HepG2 (cell line): ENCODE results near the gene DCUN1D2. TPM values are rescaled to one million over a fixed set of nuclear protein-coding genes. Genes with fewer than 3 reads are reported as not detected.
A peak's percentile ranks its signal among the peaks of the same experiment; 100 is the strongest.

Source experiments
- ATAC-seq: fragments of 200-7000 bp; cut with Tn5 transposase; 3 replicates; pipeline ENCODE4 v1.9.1; 2020; ENCODE audit warnings: mild to moderate bottlenecking, moderate library complexity
- BruUV-seq: library from RNA; stranded (reverse); fragments of 400-500 nt; replicated peaks from 2 replicates; lab custom pipeline; 2021; lab: Mats Ljungman, UMichigan
- CTCF ChIA-PET: fragments of 300-600 bp; formaldehyde crosslinking; extraction: SDS; loops from one replicate; lab custom pipeline; 2021; ENCODE audit warnings: low total read pairs, inconsistent platforms, low intra/inter-chr PET ratio; lab: Yijun Ruan, JAX
- POLR2A ChIA-PET: fragments of 350-600 bp; sonication (Branson Sonifier 250); formaldehyde crosslinking; loops from one replicate; lab custom pipeline; 2020; ENCODE audit warnings: antibody characterized with exemption, inconsistent platforms; lab: Yijun Ruan, JAX
- DNase-seq: peaks from one replicate; pipeline ENCODE4 v3.0.0-alpha.2; 2015; ENCODE audit warnings: low spot score
- FAIRE-seq: peaks from 3 replicates; lab custom pipeline; 2011; peaks lifted over from hg19 to GRCh38; lab: Jason Lieb, UNC
- H2AFZ ChIP-seq: one replicate; pipeline ENCODE4 v1.6.1; 2011; ENCODE audit warnings: low read length, inconsistent platforms
- H3K27ac ChIP-seq: fragments of 300-600 bp; 3 replicates; pipeline ENCODE4 v1.8.0; 2011; ENCODE audit warnings: mixed run types, mild to moderate bottlenecking, mixed read lengths, low read length, inconsistent platforms; ENCODE audit not compliant: insufficient read depth; ENCODE audit errors: extremely low read length
- H3K27me3 ChIP-seq, 2 experiments: fragments of 200-600 bp in 1 of 2; 2 replicates in 1 of 2; 3 replicates in 1 of 2; pipeline versions ENCODE4 v1.6.0 to v1.8.0; 2011; ENCODE audit warnings: low read length in 2 of 2, mild to moderate bottlenecking in 2 of 2, moderate library complexity in 2 of 2, inconsistent platforms in 1 of 2; ENCODE audit not compliant: insufficient read depth in 2 of 2, control insufficient read depth in 1 of 2
- H3K36me3 ChIP-seq, 2 experiments: fragments of 200-600 bp in 1 of 2; replicated peaks in 1 of 2; 2 replicates in 1 of 2; 3 replicates in 1 of 2; pipeline versions ENCODE4 v1.5.1 to v1.8.0; 2011; ENCODE audit warnings: low read length in 2 of 2, inconsistent platforms in 1 of 2; ENCODE audit not compliant: insufficient read depth in 2 of 2, control insufficient read depth in 1 of 2
- H3K4me1 ChIP-seq: 2 replicates; pipeline ENCODE4 v1.5.1; 2012; ENCODE audit warnings: low read length, inconsistent platforms; ENCODE audit not compliant: insufficient read depth
- H3K4me2 ChIP-seq: 2 replicates; pipeline ENCODE4 v1.6.0; 2011; ENCODE audit warnings: low read depth, low read length, inconsistent platforms
- H3K4me3 ChIP-seq, 3 experiments: fragments of 200-600 bp in 1 of 3; sonication (generic), shearing (Covaris generic) in 1 of 3; replicated peaks in 1 of 3; 2 replicates each; pipeline ENCODE4 v1.5.1; 2011 to 2016; ENCODE audit warnings: low read length in 3 of 3, inconsistent platforms in 2 of 3, low read depth in 2 of 3, mild to moderate bottlenecking in 2 of 3, control low read depth in 1 of 3, mixed read lengths in 1 of 3; ENCODE audit not compliant: insufficient read depth in 1 of 3
- H3K79me2 ChIP-seq: one replicate; pipeline ENCODE4 v1.6.1; 2011; ENCODE audit warnings: low read length, inconsistent platforms; ENCODE audit not compliant: insufficient read depth
- H3K9ac ChIP-seq: 2 replicates; pipeline ENCODE4 v1.6.0; 2011; ENCODE audit warnings: mild to moderate bottlenecking, low read depth, low read length, inconsistent platforms; ENCODE audit not compliant: insufficient read depth
- H3K9me3 ChIP-seq: 2 replicates; pipeline ENCODE4 v1.5.1; 2012; ENCODE audit warnings: mild to moderate bottlenecking, low read length
- H4K20me1 ChIP-seq: 2 replicates; pipeline ENCODE4 v1.6.0; 2011; ENCODE audit warnings: inconsistent platforms, mild to moderate bottlenecking, low read length, moderate library complexity; ENCODE audit not compliant: insufficient read depth
- CEBPB ChIP-seq: IDR thresholded peaks from 2 replicates; pipeline ENCODE4 v1.6.1; 2011; ENCODE audit warnings: low read depth, low read length, improper control_type of control experiment, borderline replicate concordance
- KDM6A ChIP-seq: IDR thresholded peaks from 2 replicates; pipeline ENCODE4 v1.6.1; 2016; ENCODE audit warnings: low read depth
- NFATC3 ChIP-seq: sonication (generic); formaldehyde crosslinking; IDR thresholded peaks from 2 replicates; pipeline ENCODE4 v1.5.1; 2020; ENCODE audit warnings: mild to moderate bottlenecking, missing genetic modification reagents
- NR2F2 ChIP-seq: IDR thresholded peaks from 2 replicates; pipeline ENCODE4 v1.6.1; 2012; ENCODE audit warnings: low read depth, inconsistent platforms, borderline replicate concordance
- PHF8 ChIP-seq: sonication (generic); formaldehyde crosslinking; IDR thresholded peaks from 2 replicates; pipeline ENCODE4 v1.5.0; 2020; ENCODE audit warnings: missing genetic modification reagents
- SMAD3 ChIP-seq: sonication (generic); formaldehyde crosslinking; IDR thresholded peaks from 2 replicates; pipeline ENCODE4 v1.4.0; 2020; ENCODE audit warnings: missing genetic modification reagents
- SNAI1 ChIP-seq: sonication (generic); formaldehyde crosslinking; IDR thresholded peaks from 2 replicates; pipeline ENCODE4 v1.5.0; 2020; ENCODE audit warnings: mild to moderate bottlenecking, missing genetic modification reagents, borderline replicate concordance
- SP1 ChIP-seq, 2 experiments: fragments of 450-650 bp in 1 of 2; sonication (generic) in 1 of 2; formaldehyde crosslinking in 1 of 2; IDR thresholded peaks; 2 replicates each; pipeline versions ENCODE4 v1.4.0 to v1.6.1; 2016 to 2020; ENCODE audit warnings: missing genetic modification reagents in 1 of 2
- ZNF121 ChIP-seq: sonication (generic); formaldehyde crosslinking; IDR thresholded peaks from 2 replicates; pipeline ENCODE4 v1.5.0; 2020; ENCODE audit warnings: mild to moderate bottlenecking, missing genetic modification reagents
- ZNF558 ChIP-seq: sonication (generic); formaldehyde crosslinking; IDR thresholded peaks from 2 replicates; pipeline ENCODE4 v1.9.0; 2022; ENCODE audit warnings: mild to moderate bottlenecking, missing genetic modification reagents, borderline replicate concordance
- ZNF816 ChIP-seq: sonication (generic); formaldehyde crosslinking; IDR thresholded peaks from 2 replicates; pipeline ENCODE4 v1.8.0; 2022; ENCODE audit warnings: missing genetic modification reagents, mild to moderate bottlenecking, borderline replicate concordance
- WGBS: methylation state at CpG from one replicate; pipeline ENCODE4 v1.1.6; 2017; ENCODE audit warnings: low lambda C conversion rate; 5-methylcytosine and 5-hydroxymethylcytosine counted together
- in situ Hi-C: cut with HindIII; loops from 2 replicates; pipeline ENCODE4 v1.10.0; 2017; ENCODE audit warnings: low pct_unique_long_range_greater_than_20kb; ENCODE audit not compliant: extremely low pct_ligation_motif_present
- intact Hi-C: fragments of 100-400 bp; cut with micrococcal nuclease; formaldehyde crosslinking; loops from one replicate; pipeline ENCODE4 v1.10.0; 2022; ENCODE audit not compliant: unreplicated experiment
- polyA plus RNA-seq, 8 experiments: library from polyadenylated mRNA; depleted of rRNA in 3 of 8; stranded (reverse) in 7 of 8; unstranded in 1 of 8; fragments of >200 nt; fragmentation: Illumina TruSeq in 4 of 8; extraction: Trizol in 4 of 8; gene quantifications; 2 replicates each; pipeline versions ENCODE4 v1.2.1 to v1.2.3, GENCODE V29; 2011 to 2016; ENCODE audit warnings: low read depth in 4 of 8, missing spikeins in 1 of 8, mixed read lengths in 1 of 8; ENCODE audit not compliant: insufficient read depth in 1 of 8
- total RNA-seq, 5 experiments: library from RNA; depleted of rRNA; stranded (reverse); fragments of >200 nt; fragmentation: Illumina TruSeq; extraction: Trizol; gene quantifications; 2 replicates each; pipeline ENCODE4 v1.2.3, GENCODE V29; 2016; ENCODE audit warnings: low read depth in 1 of 5

Gene DCUN1D2
- total and polyA plus RNA-seq, 2 of the 13 experiments (the other 11 are each of a cell fraction or from before 2014, with no cell fraction given), result 9.1 to 9.6 TPM

DNA sequence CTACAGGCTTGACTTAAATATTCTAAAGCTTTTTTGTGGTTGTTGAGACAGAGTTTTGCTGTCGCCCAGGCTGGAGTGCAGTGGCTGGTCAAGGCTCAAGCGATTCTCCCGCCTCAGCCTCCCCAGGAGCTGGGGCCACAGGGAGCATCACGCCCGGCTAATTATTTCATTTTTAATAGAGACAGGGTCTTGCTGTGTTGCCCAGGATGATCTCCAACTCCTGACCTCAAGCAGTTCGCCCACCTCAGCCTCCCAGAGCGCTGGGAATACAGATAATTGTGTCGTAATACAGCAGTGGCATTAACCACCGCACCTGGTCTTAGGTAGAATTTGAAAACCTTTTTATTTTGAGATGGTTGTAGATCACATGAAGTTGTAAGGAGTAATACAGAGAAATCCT lies 1.5 kb upstream of the DCUN1D2 start:
- H3K27ac ChIP-seq, result peak overlapping the region; percentile 79
- no peak for ATAC-seq
- no TSS peak for BruUV-seq
- ChIA-PET POLR2A (no interaction called here), CTCF (no interaction called here)
- H2AFZ ChIP-seq, result no peak overlapping the region
- in situ Hi-C loops (no loop called here), intact Hi-C loops (loop anchor here (5.0 kb wide), 1 partner anchor 70 kb away; no protein-coding TSS in a partner anchor)
- no peaks in the 10 kb centered on the region for H3K9me3 ChIP-seq
- peaks cover 77% of the 10 kb centered on the region for H3K79me2 ChIP-seq
- H3K4me2 ChIP-seq, result peak overlapping the region; percentile 97
- peak overlapping the region; percentile 83 to 93 (median 89) for H3K4me3 ChIP-seq
- peaks cover 5 to 23% of the 10 kb centered on the region in 2 experiments; a peak in 4 of 5 replicates for H3K36me3 ChIP-seq
- TF ChIP-seq ZNF121 (CRISPR knock-in tag), result peak; percentile 88
- TF ChIP-seq NFATC3 (CRISPR knock-in tag), result no peak
- no peak for TF ChIP-seq ZNF558 (CRISPR knock-in tag)
- TF ChIP-seq SMAD3, result 0 out of 2 replicates have a peak, but pooled peaks have one; percentile 13
- no peak for TF ChIP-seq SP1 (IDR thresholded peaks at IDR 0.05)
- no peak for TF ChIP-seq SP1 (CRISPR knock-in tag; IDR thresholded peaks at IDR 0.05)
- no peak for TF ChIP-seq ZNF816
- 0 out of 2 replicates have a peak, but pooled peaks have one; percentile 3 for TF ChIP-seq PHF8 (CRISPR knock-in tag)
- no peak for TF ChIP-seq KDM6A (CRISPR knock-in tag)
- no peak for TF ChIP-seq SNAI1
- TF ChIP-seq CEBPB, result peak; percentile 31; the same call in 1 of the 2 replicates
- TF ChIP-seq NR2F2, result no peak
- no peak for DNase-seq
- peaks cover 77% of the 10 kb centered on the region for H3K4me1 ChIP-seq
- no peaks in the 10 kb centered on the region for H3K27me3 ChIP-seq
- peak overlapping the region; percentile 85 for H3K9ac ChIP-seq
- no peak for FAIRE-seq
- 16% methylated on average over 9 of the region's 9 CpGs for WGBS
- peaks cover 12% of the 10 kb centered on the region for H4K20me1 ChIP-seq
